Small intestine (tissue), 16 donors: ENCODE data around the gene MAP4K5. TPM values are rescaled to one million over a fixed set of nuclear protein-coding genes. Genes with fewer than 3 reads are reported as not detected.

ENCODE experiments used
- DNase-seq, 2 donors: peaks; one replicate each; pipeline versions ENCODE4 v3.0.0 to v3.0.0-alpha.2; 2013
- FAIRE-seq: peaks from 2 replicates; lab custom pipeline; 2012; peaks lifted over from hg19 to GRCh38; lab: Jason Lieb, UNC
- H3K27ac ChIP-seq, 3 donors: one replicate each; pipeline ENCODE4 v1.5.1; 2013; ENCODE audit warnings: low read length in 2 of 3, mild to moderate bottlenecking in 2 of 3, control low read depth in 1 of 3, inconsistent platforms in 1 of 3, low read depth in 1 of 3, moderate library complexity in 1 of 3
- H3K27me3 ChIP-seq, 3 donors: one replicate each; pipeline ENCODE4 v1.6.1; 2013; ENCODE audit warnings: low read length in 3 of 3, inconsistent platforms in 1 of 3; ENCODE audit not compliant: control insufficient read depth in 3 of 3, insufficient read depth in 3 of 3
- H3K36me3 ChIP-seq, 3 donors: one replicate each; pipeline ENCODE4 v1.6.1; 2013; ENCODE audit warnings: low read length in 3 of 3, inconsistent platforms in 1 of 3, low read depth in 1 of 3, mild to moderate bottlenecking in 1 of 3, moderate library complexity in 1 of 3; ENCODE audit not compliant: control insufficient read depth in 3 of 3, insufficient read depth in 2 of 3
- H3K4me1 ChIP-seq, 3 donors: one replicate each; pipeline ENCODE4 v1.6.1; 2013; ENCODE audit warnings: low read length in 2 of 3, inconsistent platforms in 1 of 3, low read depth in 1 of 3, mild to moderate bottlenecking in 1 of 3, moderate library complexity in 1 of 3; ENCODE audit not compliant: control insufficient read depth in 3 of 3, insufficient read depth in 2 of 3
- H3K4me3 ChIP-seq, 3 donors: one replicate each; pipeline ENCODE4 v1.5.1; 2013; ENCODE audit warnings: low read length in 3 of 3, control low read depth in 1 of 3, inconsistent platforms in 1 of 3, low read depth in 1 of 3, mild to moderate bottlenecking in 1 of 3, moderate library complexity in 1 of 3
- H3K9me3 ChIP-seq, 2 donors: one replicate each; pipeline ENCODE4 v1.6.1; 2013; ENCODE audit warnings: low read depth in 1 of 2, low read length in 1 of 2; ENCODE audit not compliant: control insufficient read depth in 2 of 2, insufficient read depth in 1 of 2
- WGBS, 3 donors: extraction: QIAGEN DNeasy Blood & Tissue Kit; methylation state at CpG; one replicate each; pipeline ENCODE4 v1.1.7; 2013; 5-methylcytosine and 5-hydroxymethylcytosine counted together
- long read RNA-seq, 10 donors: transcript quantifications; one replicate each; lab custom pipeline, GENCODE V29; 2026
- polyA plus RNA-seq, 4 donors: library from polyadenylated mRNA; stranded (reverse) in 3 of 4; unstranded in 1 of 4; fragments of 200-250 nt in 3 of 4; fragments of 120-200 nt in 1 of 4; gene quantifications; one replicate each; pipeline versions ENCODE4 v1.2.1 to v1.2.3, GENCODE V29; 2013
- donor health status: healthy with polysubstance abuse.
- donor health status: control.
- donor health status: control.
- donor health status: Bipolar disorder and iron deficiency.
- donor health status: healthy.

MAP4K5 gene
- 10 to 100 TPM; 11.1 to 28.9 (median 15.0) TPM for polyA plus RNA-seq
- long read RNA-seq, donor 1 = 0 reads
- long read RNA-seq, donor 2 = 0 reads
- long read RNA-seq, donor 3, partial matches to known transcripts = 16 of 16 reads
- long read RNA-seq, donor 3, other reads (novel, unspliced or antisense) = 0 of 16 reads
- long read RNA-seq, donor 4 = 0 reads
- long read RNA-seq, donor 5 = 0 reads
- long read RNA-seq, donor 6, partial matches to known transcripts = 0 of 1 reads
- long read RNA-seq, donor 6, other reads (novel, unspliced or antisense) = 0 of 1 reads
- long read RNA-seq, donor 7 = 0 reads
- long read RNA-seq, donor 8 = 0 reads
- long read RNA-seq, donor 9 = 0 reads
- long read RNA-seq, donor 10, partial matches to known transcripts = 9 of 16 reads
- long read RNA-seq, donor 10, other reads (novel, unspliced or antisense) = 6 of 16 reads

DNA sequence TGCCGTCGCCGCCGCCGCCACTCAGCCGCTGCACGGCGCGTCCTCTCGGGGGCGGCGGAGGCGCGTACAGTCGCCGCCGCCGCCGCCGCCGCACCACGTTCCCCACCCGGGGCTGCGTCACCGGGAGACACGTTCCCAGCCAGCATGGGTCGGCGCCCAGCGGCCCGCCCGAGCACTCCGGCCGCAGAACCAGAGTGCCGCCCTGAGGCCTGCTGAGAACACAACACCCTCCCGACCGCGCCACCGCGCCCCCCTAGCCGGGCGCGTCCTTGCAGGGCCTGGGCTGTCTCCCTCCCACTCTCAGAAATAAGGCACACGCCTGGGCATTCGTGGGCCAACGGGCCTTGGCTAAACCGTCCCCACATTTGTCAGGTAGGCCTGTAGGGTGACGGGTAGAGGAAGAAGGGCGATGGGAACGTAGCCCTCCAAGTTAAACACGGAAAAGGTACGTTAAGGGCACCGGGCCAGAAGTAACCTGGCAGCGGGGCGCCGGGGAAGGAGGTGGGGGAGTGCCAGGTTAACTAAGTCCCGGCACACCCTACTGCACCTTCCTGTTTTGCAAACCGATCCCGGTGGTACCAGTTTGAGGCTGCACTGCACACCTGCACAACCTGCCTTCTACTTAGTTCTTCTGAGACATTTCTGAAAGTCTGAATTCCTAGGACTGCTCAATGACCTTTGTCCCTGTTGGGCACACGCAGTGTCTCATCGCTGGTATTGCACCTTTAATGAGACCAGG lies at the start of gene MAP4K5:
TSS of gene MAP4K5 (minus strand) at position 68 of the 739 bp plus-strand sequence. CDS start 520 bp downstream, outside the sequence.
- H3K27ac ChIP-seq = peak within 1 kb of the TSS; percentile 86 to 98 (median 95)
- H3K27me3 ChIP-seq = no peaks in the 10 kb centered on the region
- FAIRE-seq = no peak
- peak; percentile 92 to 96 for DNase-seq
- H3K4me3 ChIP-seq = peak within 1 kb of the TSS; percentile 89 to 96 (median 95)
- peaks cover 0 to 7% (median 4%) of the 10 kb centered on the region in 3 donors for H3K4me1 ChIP-seq
- H3K36me3 ChIP-seq = peaks cover 0 to 8% (median 0%) of the 10 kb centered on the region in 3 donors
- peaks cover 0 to 9% of the 10 kb centered on the region in 2 donors for H3K9me3 ChIP-seq
- WGBS, 3 donors = 0 to 1% (median 0%) methylated on average over 48 to 60 of the region's 60 CpGs

DNA sequence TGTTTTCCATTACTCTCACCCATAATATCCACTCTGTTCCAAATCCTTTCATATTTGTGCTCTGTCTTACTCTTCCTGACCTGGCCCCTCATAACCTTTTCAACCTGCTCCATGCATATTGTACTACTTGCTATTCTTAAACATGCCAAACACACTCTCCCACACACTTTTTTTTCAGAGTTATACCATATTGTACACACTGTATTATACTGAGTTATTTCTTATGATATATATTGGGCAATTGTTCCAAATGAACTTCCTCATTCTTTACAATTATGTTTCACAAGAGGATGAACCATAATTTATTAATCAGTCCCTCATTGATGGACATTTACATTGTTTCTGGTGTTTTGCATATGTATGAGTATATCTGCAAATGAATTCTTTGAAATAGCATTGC lies 46.1 kb upstream of the MAP4K5 start:
- Histone ChIP-seq H3K9me3 (no peaks in the 10 kb centered on the region), H3K36me3 (no peaks in the 10 kb centered on the region), H3K27ac (no peak overlapping the region), H3K4me3 (no peak overlapping the region), H3K27me3 (no peaks in the 10 kb centered on the region), H3K4me1 (no peaks in the 10 kb centered on the region)
- FAIRE-seq = no peak
- DNase-seq = no peak

DNA sequence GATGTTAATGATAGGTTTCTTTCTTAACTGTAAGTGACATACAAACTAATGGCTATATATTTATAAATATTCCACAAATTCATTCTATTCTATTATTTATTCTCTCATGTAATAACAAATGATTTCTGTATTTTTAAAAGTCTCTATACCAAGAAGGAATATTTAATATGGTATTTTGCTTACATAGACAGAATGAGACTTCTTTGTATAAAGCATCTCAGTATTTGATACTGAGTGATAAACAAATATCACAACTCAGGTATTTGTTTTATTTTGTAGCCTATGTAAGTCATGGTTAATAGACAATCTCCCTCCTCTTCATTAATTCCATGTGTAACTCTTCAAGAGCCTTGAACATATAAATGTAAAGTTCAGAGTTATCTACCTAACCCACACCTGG lies 45.6 kb upstream of the MAP4K5 start:
- H3K9me3 ChIP-seq = no peaks in the 10 kb centered on the region
- no peaks in the 10 kb centered on the region for H3K4me1 ChIP-seq
- H3K27ac ChIP-seq = no peak overlapping the region
- H3K4me3 ChIP-seq = no peak overlapping the region
- DNase-seq (no peak), FAIRE-seq (no peak)
- H3K27me3 ChIP-seq = no peaks in the 10 kb centered on the region
- no peaks in the 10 kb centered on the region for H3K36me3 ChIP-seq

DNA sequence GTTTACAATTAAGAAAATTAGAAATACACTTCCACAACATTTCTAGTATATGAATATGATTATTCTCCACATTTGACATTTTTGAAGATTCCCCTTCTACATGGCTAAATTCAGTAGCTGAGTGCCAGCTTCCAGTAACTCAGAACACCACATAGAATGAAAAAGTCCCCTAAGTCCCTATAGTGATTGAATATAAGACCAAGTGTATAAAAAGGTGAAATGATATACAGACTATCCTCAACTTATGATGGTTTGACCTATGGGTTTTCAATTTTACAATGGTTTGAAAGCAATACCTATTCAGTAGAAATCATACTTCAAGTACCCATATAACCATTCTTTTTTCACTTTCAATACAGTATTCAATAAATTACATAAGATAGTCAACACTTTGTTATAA lies 43.4 kb upstream of the MAP4K5 start:
- peaks cover 0 to 5% of the 10 kb centered on the region in 2 donors for H3K9me3 ChIP-seq
- H3K27ac ChIP-seq = no peak overlapping the region
- H3K4me3 ChIP-seq = no peak overlapping the region
- no peaks in the 10 kb centered on the region for H3K27me3 ChIP-seq
- no peak for DNase-seq
- no peaks in the 10 kb centered on the region for H3K4me1 ChIP-seq
- H3K36me3 ChIP-seq = peaks cover 0 to 2% (median 0%) of the 10 kb centered on the region in 3 donors
- no peak for FAIRE-seq

DNA sequence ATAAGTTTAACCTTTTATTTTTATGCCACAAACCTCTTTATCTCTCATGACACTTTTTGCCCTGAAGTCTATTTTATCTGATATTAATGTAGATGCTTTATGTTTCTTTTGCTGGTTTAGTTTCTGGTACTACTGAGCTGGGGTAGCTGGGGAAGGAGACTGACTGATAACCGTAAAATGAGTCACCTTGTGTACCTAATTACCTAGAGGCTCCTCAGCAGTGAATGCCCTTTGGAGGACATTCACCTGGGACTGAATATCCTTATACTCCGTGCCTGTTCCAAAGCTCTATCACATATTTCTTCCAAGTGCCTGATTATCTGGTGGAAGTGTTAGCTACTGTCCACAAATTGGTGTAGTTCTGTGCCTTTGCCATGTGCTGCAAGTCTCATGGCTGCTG lies 41.5 kb upstream of the MAP4K5 start:
- FAIRE-seq = no peak
- DNase-seq = peak; percentile 30 to 41
- 30 to 68% (median 49%) methylated on average over 2 of the region's 2 CpGs for WGBS, 3 donors

DNA sequence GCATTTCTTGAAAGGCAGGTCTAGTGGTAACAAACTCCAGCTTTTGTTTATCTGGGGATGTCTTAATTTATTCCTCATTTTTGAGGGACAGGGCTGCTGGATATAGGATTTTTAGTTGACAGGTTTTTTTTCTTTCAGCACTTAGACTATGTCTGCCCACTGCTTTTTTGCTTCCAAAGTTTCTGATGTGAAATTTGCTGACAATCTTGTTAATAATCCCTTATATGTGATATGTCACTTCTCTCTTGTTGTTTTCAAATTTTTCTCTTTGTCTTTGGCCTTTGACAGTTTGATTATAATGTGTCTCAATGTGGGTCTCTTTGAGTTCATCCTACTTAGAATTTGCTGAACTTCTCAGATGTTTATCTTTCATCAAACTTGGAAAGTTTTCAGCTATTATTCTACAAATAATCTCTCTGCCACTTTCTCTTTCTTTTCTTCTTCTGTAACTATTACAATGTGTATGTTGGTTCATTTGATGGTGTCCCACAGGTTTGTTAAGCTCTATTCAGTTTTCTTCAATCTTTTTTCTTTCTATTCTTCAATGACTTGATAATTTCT lies 37.4 kb upstream of the MAP4K5 start:
- FAIRE-seq (no peak), DNase-seq (no peak)
- H3K4me1 ChIP-seq = no peaks in the 10 kb centered on the region
- H3K4me3 ChIP-seq = no peak overlapping the region
- H3K27ac ChIP-seq = no peak overlapping the region
- H3K9me3 ChIP-seq = peaks cover 0 to 10% of the 10 kb centered on the region in 2 donors
- no peaks in the 10 kb centered on the region for H3K27me3 ChIP-seq
- peaks cover 0 to 5% (median 0%) of the 10 kb centered on the region in 3 donors for H3K36me3 ChIP-seq

More for the DNA sequence above, 41.5 kb upstream of the MAP4K5 start:
- Histone ChIP-seq H3K36me3 (peaks cover 0 to 5% (median 0%) of the 10 kb centered on the region in 3 donors), H3K27ac (no peak overlapping the region), H3K4me1 (no peaks in the 10 kb centered on the region), H3K27me3 (no peaks in the 10 kb centered on the region), H3K9me3 (peaks cover 0 to 9% of the 10 kb centered on the region in 2 donors), H3K4me3 (no peak overlapping the region)

DNA sequence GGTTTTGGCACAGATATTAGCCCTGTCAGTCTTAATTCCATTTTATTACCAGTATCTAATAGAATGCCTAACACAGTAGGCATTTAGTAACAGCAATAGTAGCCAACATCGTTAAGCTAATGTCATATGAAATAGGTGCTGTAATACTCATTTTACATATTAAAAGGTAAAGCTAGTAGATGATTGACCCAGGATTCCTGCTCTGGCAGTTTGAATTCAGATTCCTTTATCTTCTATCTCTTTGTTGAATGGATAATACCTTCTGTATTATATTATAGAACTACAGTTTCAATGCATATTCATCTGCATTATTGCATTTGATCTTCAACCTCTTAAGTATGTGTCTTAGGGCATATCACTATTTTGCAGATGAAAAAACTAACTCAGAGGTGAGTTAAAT lies 30.5 kb upstream of the MAP4K5 start:
- FAIRE-seq (no peak), DNase-seq (no peak)
- 63 to 82% (median 77%) methylated on average over 1 of the region's 1 CpG for WGBS, 3 donors
- Histone ChIP-seq H3K4me1 (no peaks in the 10 kb centered on the region), H3K27ac (no peak overlapping the region), H3K36me3 (no peaks in the 10 kb centered on the region), H3K4me3 (no peak overlapping the region), H3K9me3 (no peaks in the 10 kb centered on the region), H3K27me3 (peaks cover 0 to 29% (median 0%) of the 10 kb centered on the region in 3 donors)

DNA sequence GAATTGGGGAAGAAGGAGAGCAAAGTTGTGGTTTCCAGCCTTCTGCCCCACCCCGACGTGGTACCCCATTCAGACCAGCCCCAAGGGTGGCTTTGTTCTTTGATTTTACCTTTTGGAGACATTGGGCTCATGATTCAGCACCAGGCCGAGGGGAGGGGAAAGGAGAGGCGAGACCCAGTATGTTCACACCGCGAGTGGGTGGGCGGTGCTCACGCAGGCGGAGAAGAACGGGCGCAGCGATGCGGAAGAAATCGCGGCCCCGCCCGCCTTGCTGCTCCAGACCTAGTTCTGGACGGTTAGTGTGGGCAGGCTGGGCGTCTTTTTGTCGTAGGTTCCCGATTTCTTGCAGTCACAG lies 28.5 kb upstream of the MAP4K5 start:
- DNase-seq = peak; percentile 21 to 44
- Histone ChIP-seq H3K36me3 (no peaks in the 10 kb centered on the region), H3K4me1 (no peaks in the 10 kb centered on the region), H3K27ac (peak overlapping the region in 2 of 3 donors; percentile 69 to 80), H3K27me3 (peaks cover 0 to 32% (median 0%) of the 10 kb centered on the region in 3 donors), H3K9me3 (no peaks in the 10 kb centered on the region), H3K4me3 (peak overlapping the region; percentile 21 to 61 (median 59))
- 0 to 1% (median 1%) methylated on average over 20 to 21 of the region's 21 CpGs for WGBS, 3 donors
- no peak for FAIRE-seq
